ENCODE data around the gene ADAMTS14.

GRCh38 chr10:70761031-70761601 lies 88.8 kb downstream of the ADAMTS14 start:
- TF ChIP-seq POLR2A (IDR thresholded peaks at IDR 0.05; ENCODE audit: low read length) (no peak), GATA1 (IDR thresholded peaks at IDR 0.05; ENCODE audit: low read depth, low read length) (no peak)

All from erythroblast (primary cell).